ENCODE results near the gene SWT1. TPM values are rescaled to one million over a fixed set of nuclear protein-coding genes. Genes with fewer than 3 reads are reported as not detected.

SWT1 gene
- 11.2 TPM for total RNA-seq

DNA sequence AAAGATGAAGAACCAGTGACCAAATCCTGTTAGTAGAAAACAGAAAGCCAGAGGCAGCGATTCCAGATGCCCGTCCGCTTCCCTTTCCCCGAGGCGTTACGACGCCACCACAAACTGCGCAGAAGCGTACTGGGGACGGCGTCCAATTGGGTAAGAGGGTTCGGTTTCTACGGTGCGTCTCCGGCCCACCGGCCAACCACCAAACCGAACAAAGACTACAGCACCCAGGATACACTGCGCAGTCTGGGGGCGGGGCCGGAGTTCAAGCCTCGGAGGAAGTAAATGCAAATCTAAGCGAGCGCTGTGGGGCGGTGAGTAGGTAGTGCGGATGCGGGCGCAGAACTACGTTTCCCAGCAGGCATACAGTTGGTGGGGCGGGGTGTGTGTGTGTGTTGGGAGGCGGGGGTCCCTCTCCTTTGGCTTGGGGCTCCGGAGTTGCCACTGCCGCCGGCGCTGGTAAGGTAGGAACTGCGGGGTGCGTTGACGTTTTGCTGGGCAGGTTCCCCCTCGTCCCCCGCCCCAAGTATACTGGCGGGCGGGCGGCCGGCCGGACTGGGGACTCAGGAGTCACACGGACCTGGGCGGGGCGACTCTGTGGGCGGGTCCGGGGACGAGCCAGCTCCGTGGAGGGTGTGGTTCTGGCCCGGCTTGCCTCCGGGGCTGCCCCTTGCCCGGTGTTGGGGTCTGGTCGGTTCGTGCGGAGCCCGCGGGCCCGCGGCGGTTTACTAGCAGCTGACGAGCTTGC is at the start of gene SWT1, which contains the start of gene TRMT1L:
TSS of gene SWT1 (plus strand) at position 314 of the 745 bp plus-strand sequence. CDS start 3,675 bp downstream, outside the sequence.
TSS of gene TRMT1L (minus strand) at position 100 of the 745 bp plus-strand sequence. CDS start 241 bp downstream, outside the sequence.

GRCh38 chr1:185317034-185317885 is 160.3 kb downstream of the SWT1 start, which contains the start of gene IVNS1ABP:
Gene IVNS1ABP, minus strand, starts transcription at chr1:185317243. Its CDS starts 7,750 bp downstream, at chr1:185309493.

Small RNAs within 50 kb of the gene (small RNA-seq; reads per million reads assigned to genes)
- not detected for gene RF00019 (ENCODE audit: low replicate concordance)

Other genes with a start within 250 kb of the SWT1 start
- gene NIBAN1, start 182.7 kb upstream of the SWT1 start, total RNA-seq, result 16.3 TPM
- gene RNF2, start 111.6 kb upstream of the SWT1 start, total RNA-seq, result 50.7 TPM
- 20.7 TPM for gene TRMT1L, start 214 bp upstream of the SWT1 start, total RNA-seq
- gene IVNS1ABP, start 160.1 kb downstream of the SWT1 start, total RNA-seq, result 345 TPM

All from metanephros (tissue), 2 donors.